CD4-positive, alpha-beta T cell treated with Interleukin-2 at 100 ng/mL for 4 hours (primary cell): ENCODE measurements around the gene ABCC3.

Source experiments
- DNase-seq: peaks from one replicate; pipeline ENCODE4 v3.0.0-alpha.2; 2020; ENCODE audit warnings: low spot score

The ABCC3 gene

GRCh38 chr17:50634224-50634914 lies at the start of gene ABCC3:
TSS of gene ABCC3 (plus strand) at chr17:50634881. CDS start at chr17:50634937, 56 bp downstream.
- DNase-seq = no peak

GRCh38 chr17:50585346-50585745 lies 49.3 kb upstream of the ABCC3 start:
- DNase-seq = no peak

- no peak for DNase-seq
These were observed 48.8 kb upstream of the ABCC3 start for GRCh38 chr17:50585891-50586290.

- no peak for DNase-seq
These were observed 48.0 kb upstream of the ABCC3 start for GRCh38 chr17:50586421-50587247.

GRCh38 chr17:50587571-50587970 lies 47.1 kb upstream of the ABCC3 start:
- no peak for DNase-seq

GRCh38 chr17:50588391-50589049 lies 46.2 kb upstream of the ABCC3 start:
- no peak for DNase-seq

GRCh38 chr17:50589095-50589705 lies 45.5 kb upstream of the ABCC3 start:
- no peak for DNase-seq

- no peak for DNase-seq
These were observed 43.5 kb upstream of the ABCC3 start for GRCh38 chr17:50590946-50591737.

- no peak for DNase-seq
These were observed 41.4 kb upstream of the ABCC3 start for GRCh38 chr17:50593321-50593720.

GRCh38 chr17:50594128-50594823 lies 40.4 kb upstream of the ABCC3 start:
- no peak for DNase-seq

GRCh38 chr17:50594892-50595291 lies 39.8 kb upstream of the ABCC3 start:
- no peak for DNase-seq

- DNase-seq = no peak
These were observed 38.3 kb upstream of the ABCC3 start for GRCh38 chr17:50596191-50597037.

- no peak for DNase-seq
These were observed 36.2 kb upstream of the ABCC3 start for GRCh38 chr17:50598487-50598886.

GRCh38 chr17:50599606-50600005 lies 35.1 kb upstream of the ABCC3 start:
- DNase-seq = no peak

GRCh38 chr17:50601823-50602375 lies 32.8 kb upstream of the ABCC3 start:
- DNase-seq = no peak

GRCh38 chr17:50602836-50603235 lies 31.8 kb upstream of the ABCC3 start:
- no peak for DNase-seq

GRCh38 chr17:50603340-50603739 lies 31.3 kb upstream of the ABCC3 start:
- DNase-seq = no peak

GRCh38 chr17:50604513-50604912 lies 30.2 kb upstream of the ABCC3 start:
- no peak for DNase-seq

GRCh38 chr17:50605429-50605828 lies 29.3 kb upstream of the ABCC3 start:
- no peak for DNase-seq
